ENCODE measurements around the gene CBLN3.

The CBLN3 gene

GRCh38 chr14:24443053-24443665 lies 13.7 kb upstream of the CBLN3 start:
- H3K36me3 ChIP-seq (ENCODE audit: control insufficient read depth in 2 of 2, insufficient read depth in 1 of 2, low read length in 2 of 2), result peaks cover 5 to 33% of the 10 kb centered on the region in 2 experiments; a peak in 2 of 3 replicates
- ChIA-PET CTCF (interaction anchor here (1.5 to 4.9 kb wide), 3 partner anchors 12 to 115 kb away, joined by 4 to 33 read pairs (median 11); no protein-coding TSS in a partner anchor), POLR2A (interaction anchor here (0.6 to 2.4 kb wide), 4 partner anchors 13 to 151 kb away, joined by 3 to 12 read pairs (median 4); partner anchors contain the start of genes CBLN3 and KHNYN)
- H3K27ac ChIP-seq (ENCODE audit: extremely low read depth, low read depth, low read length), result peak overlapping the region; percentile 93
- H3K9me3 ChIP-seq (ENCODE audit: control insufficient read depth, insufficient read depth, low read depth, low read length), result no peaks in the 10 kb centered on the region
- TF ChIP-seq ZNF341 (tag by site-specific recombination; IDR thresholded peaks at IDR 0.05; ENCODE audit: low read depth), result no peak
- peak; percentile 3; the same call in 1 of the 2 replicates for TF ChIP-seq KLF8 (tag by site-specific recombination; IDR thresholded peaks at IDR 0.05)
- TF ChIP-seq ZNF660 (tag by site-specific recombination; IDR thresholded peaks at IDR 0.05), result 0 out of 2 replicates have a peak, but pooled peaks have one; percentile 16
- peak; percentile 73 for TF ChIP-seq ZFP3 (tag by site-specific recombination; IDR thresholded peaks at IDR 0.05; ENCODE audit: low read depth)
- TF ChIP-seq ZNF610 (tag by site-specific recombination; IDR thresholded peaks at IDR 0.05; ENCODE audit: borderline replicate concordance), result 0 out of 2 replicates have a peak, but pooled peaks have one; percentile 18
- 0 out of 2 replicates have a peak, but pooled peaks have one; percentile 47 for TF ChIP-seq PRDM1 (tag by site-specific recombination; IDR thresholded peaks at IDR 0.05)
- TF ChIP-seq, protein P1, sequence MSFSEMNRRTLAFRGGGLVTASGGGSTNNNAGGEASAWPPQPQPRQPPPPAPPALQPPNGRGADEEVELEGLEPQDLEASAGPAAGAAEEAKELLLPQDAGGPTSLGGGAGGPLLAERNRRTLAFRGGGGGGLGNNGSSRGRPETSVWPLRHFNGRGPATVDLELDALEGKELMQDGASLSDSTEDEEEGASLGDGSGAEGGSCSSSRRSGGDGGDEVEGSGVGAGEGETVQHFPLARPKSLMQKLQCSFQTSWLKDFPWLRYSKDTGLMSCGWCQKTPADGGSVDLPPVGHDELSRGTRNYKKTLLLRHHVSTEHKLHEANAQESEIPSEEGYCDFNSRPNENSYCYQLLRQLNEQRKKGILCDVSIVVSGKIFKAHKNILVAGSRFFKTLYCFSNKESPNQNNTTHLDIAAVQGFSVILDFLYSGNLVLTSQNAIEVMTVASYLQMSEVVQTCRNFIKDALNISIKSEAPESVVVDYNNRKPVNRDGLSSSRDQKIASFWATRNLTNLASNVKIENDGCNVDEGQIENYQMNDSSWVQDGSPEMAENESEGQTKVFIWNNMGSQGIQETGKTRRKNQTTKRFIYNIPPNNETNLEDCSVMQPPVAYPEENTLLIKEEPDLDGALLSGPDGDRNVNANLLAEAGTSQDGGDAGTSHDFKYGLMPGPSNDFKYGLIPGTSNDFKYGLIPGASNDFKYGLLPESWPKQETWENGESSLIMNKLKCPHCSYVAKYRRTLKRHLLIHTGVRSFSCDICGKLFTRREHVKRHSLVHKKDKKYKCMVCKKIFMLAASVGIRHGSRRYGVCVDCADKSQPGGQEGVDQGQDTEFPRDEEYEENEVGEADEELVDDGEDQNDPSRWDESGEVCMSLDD (tag by site-specific recombination; IDR thresholded peaks at IDR 0.05), result no peak
- peak; percentile 99 for TF ChIP-seq ZBTB20 (tag by site-specific recombination; IDR thresholded peaks at IDR 0.05)
- no peak for TF ChIP-seq REPIN1 (tag by site-specific recombination; IDR thresholded peaks at IDR 0.05; ENCODE audit: low read depth)
- no peak for TF ChIP-seq OVOL3 (tag by site-specific recombination; IDR thresholded peaks at IDR 0.05)
- peak; percentile 55 for TF ChIP-seq ZBTB17 (tag by site-specific recombination; IDR thresholded peaks at IDR 0.05)
- no peak for TF ChIP-seq ZNF18 (tag by site-specific recombination; IDR thresholded peaks at IDR 0.05)
- TF ChIP-seq ZSCAN5A (tag by site-specific recombination; IDR thresholded peaks at IDR 0.05), result no peak
- TF ChIP-seq ZNF707 (tag by site-specific recombination; IDR thresholded peaks at IDR 0.05), result no peak
- TF ChIP-seq BCL11A (tag by site-specific recombination; IDR thresholded peaks at IDR 0.05; ENCODE audit: low read depth), result no peak
- peak overlapping the region; percentile 71 for H3K4me3 ChIP-seq (ENCODE audit: low read depth, low read length)
- H3K4me1 ChIP-seq (ENCODE audit: control insufficient read depth, insufficient read depth, low read length), result peaks cover 8% of the 10 kb centered on the region

DNA sequence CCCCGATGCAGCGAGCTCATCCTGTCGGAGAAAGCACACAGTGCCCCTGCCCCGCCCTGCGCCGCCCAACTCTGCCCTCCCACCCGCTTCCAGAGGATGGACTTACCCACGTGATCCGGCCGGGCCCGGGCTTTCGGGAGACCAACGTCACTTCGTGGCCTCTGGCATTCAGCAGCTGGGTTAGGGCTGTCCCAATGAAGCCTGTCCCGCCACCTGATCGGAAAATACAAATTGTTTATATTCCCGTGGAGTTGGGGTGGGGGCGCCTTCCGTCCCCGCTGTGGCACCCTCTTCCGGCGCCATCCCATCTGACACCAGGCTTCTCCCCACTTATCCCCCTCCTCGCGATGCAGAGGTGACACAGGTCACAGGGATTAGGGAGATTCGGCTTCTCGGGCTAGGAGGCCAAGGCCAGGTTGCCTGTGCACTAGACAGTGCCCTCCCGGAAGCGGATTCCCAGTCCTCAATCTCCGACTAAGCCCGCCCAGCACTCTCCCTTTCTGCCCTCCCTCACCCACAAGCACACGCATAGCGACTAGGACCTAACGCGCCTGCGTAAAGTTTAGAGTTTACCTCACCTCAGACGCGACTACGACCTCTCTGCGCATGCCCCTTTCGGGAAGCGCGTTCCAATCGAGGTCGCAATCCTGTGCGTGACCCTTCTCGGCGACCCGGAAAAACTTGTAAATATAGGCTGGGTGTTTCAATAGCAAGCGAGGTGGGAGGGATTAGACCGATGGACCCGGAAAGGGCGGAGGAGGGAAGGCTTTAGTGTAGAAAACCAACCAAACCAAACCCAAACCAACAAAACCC lies 13.0 kb upstream of the CBLN3 start, which contains the start of gene SDR39U1:
Gene SDR39U1, minus strand, starts transcription at position 537 of the 813 bp plus-strand sequence. Its CDS starts 7 bp downstream, at position 530.
- ChIA-PET CTCF (interaction anchor here (0.5 to 4.9 kb wide), 9 partner anchors 11 to 489 kb away, joined by 3 to 33 read pairs (median 4); partner anchors contain the start of genes ADCY4 and DHRS4), POLR2A (interaction anchor here (0.6 to 2.4 kb wide), 11 partner anchors 12 to 200 kb away, joined by 3 to 40 read pairs (median 4); partner anchors contain the start of genes CBLN3, CIDEB, DHRS1 and KHNYN)
- peaks cover 5 to 40% of the 10 kb centered on the region in 2 experiments; a peak in 2 of 3 replicates for H3K36me3 ChIP-seq (ENCODE audit: control insufficient read depth in 2 of 2, insufficient read depth in 1 of 2, low read length in 2 of 2)
- peaks cover 8% of the 10 kb centered on the region for H3K4me1 ChIP-seq (ENCODE audit: control insufficient read depth, insufficient read depth, low read length)
- peak within 1 kb of the TSS; percentile 93 for H3K27ac ChIP-seq (ENCODE audit: extremely low read depth, low read depth, low read length)
- H3K9me3 ChIP-seq (ENCODE audit: control insufficient read depth, insufficient read depth, low read depth, low read length), result no peaks in the 10 kb centered on the region
- H3K4me3 ChIP-seq (ENCODE audit: low read depth, low read length), result peak within 1 kb of the TSS; percentile 71
- TF ChIP-seq ZNF561 (tag by site-specific recombination; IDR thresholded peaks at IDR 0.05; ENCODE audit: borderline replicate concordance) (peak; percentile 51; the same call in 1 of the 2 replicates), ZNF558 (tag by site-specific recombination; IDR thresholded peaks at IDR 0.05) (no peak), ZNF221 (tag by site-specific recombination; IDR thresholded peaks at IDR 0.05; ENCODE audit: borderline replicate concordance) (no peak), RBAK (tag by site-specific recombination; IDR thresholded peaks at IDR 0.05) (no peak), KLF17 (tag by site-specific recombination; IDR thresholded peaks at IDR 0.05) (peak; percentile 68; the same call in 1 of the 2 replicates), SALL2 (tag by site-specific recombination; IDR thresholded peaks at IDR 0.05; ENCODE audit: borderline replicate concordance) (no peak), ZNF112 (tag by site-specific recombination; IDR thresholded peaks at IDR 0.05) (no peak)
- TF ChIP-seq, protein P2, sequence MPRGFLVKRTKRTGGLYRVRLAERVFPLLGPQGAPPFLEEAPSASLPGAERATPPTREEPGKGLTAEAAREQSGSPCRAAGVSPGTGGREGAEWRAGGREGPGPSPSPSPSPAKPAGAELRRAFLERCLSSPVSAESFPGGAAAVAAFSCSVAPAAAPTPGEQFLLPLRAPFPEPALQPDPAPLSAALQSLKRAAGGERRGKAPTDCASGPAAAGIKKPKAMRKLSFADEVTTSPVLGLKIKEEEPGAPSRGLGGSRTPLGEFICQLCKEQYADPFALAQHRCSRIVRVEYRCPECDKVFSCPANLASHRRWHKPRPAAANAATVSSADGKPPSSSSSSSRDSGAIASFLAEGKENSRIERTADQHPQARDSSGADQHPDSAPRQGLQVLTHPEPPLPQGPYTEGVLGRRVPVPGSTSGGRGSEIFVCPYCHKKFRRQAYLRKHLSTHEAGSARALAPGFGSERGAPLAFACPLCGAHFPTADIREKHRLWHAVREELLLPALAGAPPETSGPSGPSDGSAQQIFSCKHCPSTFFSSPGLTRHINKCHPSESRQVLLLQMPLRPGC (tag by site-specific recombination; IDR thresholded peaks at IDR 0.05), result peak; percentile 63
